Body of pancreas (tissue), 4 donors: ENCODE data around the gene USP25. TPM values are rescaled to one million over a fixed set of nuclear protein-coding genes. Genes with fewer than 3 reads are reported as not detected.

ENCODE experiments used
- ATAC-seq: fragments of 150-250 bp; one replicate; pipeline ENCODE4 v1.9.1; 2016
- DNase-seq, 4 donors: peaks; one replicate each; pipeline ENCODE4 v3.0.0-alpha.2; 2019
- H3K27ac ChIP-seq, 4 donors: fragments of 200-600 bp; sonication (generic); 1 replicate in 3 of 4; 2 replicates in 1 of 4; pipeline versions ENCODE4 v1.5.1 to v1.6.1; 2016 to 2019; ENCODE audit warnings: mild to moderate bottlenecking in 1 of 4, mixed read lengths in 1 of 4, moderate library complexity in 1 of 4
- H3K27me3 ChIP-seq, 2 donors: fragments of 200-600 bp; sonication (generic); one replicate each; pipeline ENCODE4 v1.6.0; 2016; ENCODE audit warnings: mild to moderate bottlenecking in 1 of 2
- H3K36me3 ChIP-seq, 2 donors: fragments of 200-600 bp; sonication (generic); replicated peaks in 1 of 2; 2 replicates each; pipeline ENCODE4 v1.5.1; 2016; ENCODE audit warnings: low read depth in 2 of 2; ENCODE audit not compliant: insufficient read depth in 1 of 2
- H3K4me1 ChIP-seq: fragments of 200-600 bp; sonication (generic); one replicate; pipeline ENCODE4 v1.6.0; 2016
- H3K4me3 ChIP-seq, 2 donors: fragments of 200-600 bp; sonication (generic); 1 replicate in 1 of 2; 2 replicates in 1 of 2; pipeline ENCODE4 v1.5.1; 2016 to 2019
- H3K9me3 ChIP-seq, 3 donors: fragments of 200-600 bp; sonication (generic); 1 replicate in 2 of 3; 2 replicates in 1 of 3; pipeline ENCODE4 v1.5.1; 2016
- CTCF ChIP-seq, 7 experiments: fragments of 450-650 bp in 4 of 7; fragments of 200-600 bp in 3 of 7; sonication (generic) in 3 of 7; IDR thresholded peaks; one replicate each; pipeline ENCODE4 v1.5.1; 2016 to 2019; ENCODE audit warnings: antibody characterized with exemption in 7 of 7
- POLR2A ChIP-seq, 3 donors: fragments of 450-650 bp; IDR thresholded peaks; one replicate each; pipeline ENCODE4 v1.6.1; 2016; ENCODE audit warnings: antibody characterized with exemption in 3 of 3, mild to moderate bottlenecking in 2 of 3
- WGBS, 2 donors: methylation state at CpG; one replicate each; pipeline ENCODE4 v1.1.5; 2017; 5-methylcytosine and 5-hydroxymethylcytosine counted together
- intact Hi-C: fragments of 100-400 bp; cut with DNase I; formaldehyde crosslinking; loops from one replicate; pipeline ENCODE4 v1.15.1; 2023
- total RNA-seq, 2 donors: library from RNA; depleted of rRNA; stranded (reverse); fragments of >200 nt; gene quantifications; one replicate each; pipeline ENCODE4 v1.1.0, GENCODE V29; 2016

Gene USP25
- total RNA-seq, 2 donors from 2014 or later: 31.4 to 37.9 TPM

- ATAC-seq (no peak), DNase-seq (no peak)
- no peaks in the 10 kb centered on the region for H3K9me3 ChIP-seq
- no peaks in the 10 kb centered on the region for H3K36me3 ChIP-seq
- no peaks in the 10 kb centered on the region for H3K4me1 ChIP-seq
- no peak overlapping the region for H3K27ac ChIP-seq
- H3K27me3 ChIP-seq: no peaks in the 10 kb centered on the region
- intact Hi-C loops: no loop called here
- 74 to 83% methylated on average over 8 of the region's 8 CpGs for WGBS, 2 donors
- no peak overlapping the region for H3K4me3 ChIP-seq
- TF ChIP-seq CTCF (IDR thresholded peaks at IDR 0.05) (no peak), POLR2A (IDR thresholded peaks at IDR 0.05) (no peak)
Observed at GRCh38 chr21:15826908-15827601, 97.3 kb downstream of the USP25 start.

GRCh38 chr21:15831497-15831896 is 101.7 kb downstream of the USP25 start:
- no peaks in the 10 kb centered on the region for H3K9me3 ChIP-seq
- no peak for DNase-seq
- no peaks in the 10 kb centered on the region for H3K27me3 ChIP-seq
- no peak for ATAC-seq
- no peak for TF ChIP-seq POLR2A (IDR thresholded peaks at IDR 0.05)
- TF ChIP-seq CTCF (IDR thresholded peaks at IDR 0.05): no peak
- no peaks in the 10 kb centered on the region for H3K4me1 ChIP-seq
- intact Hi-C loops: no loop called here
- no peak overlapping the region for H3K27ac ChIP-seq
- 87 to 89% methylated on average over 4 of the region's 4 CpGs for WGBS, 2 donors
- no peak overlapping the region for H3K4me3 ChIP-seq
- H3K36me3 ChIP-seq: peaks cover 0 to 1% of the 10 kb centered on the region in 2 donors

- WGBS, 2 donors: 71 to 82% methylated on average over 4 of the region's 4 CpGs
- DNase-seq: no peak
- Histone ChIP-seq H3K4me1 (no peaks in the 10 kb centered on the region), H3K27ac (no peak overlapping the region), H3K4me3 (no peak overlapping the region), H3K9me3 (no peaks in the 10 kb centered on the region), H3K36me3 (peaks cover 0 to 3% of the 10 kb centered on the region in 2 donors), H3K27me3 (no peaks in the 10 kb centered on the region)
- no peak for ATAC-seq
- TF ChIP-seq POLR2A (IDR thresholded peaks at IDR 0.05): no peak
- TF ChIP-seq CTCF (IDR thresholded peaks at IDR 0.05): no peak
- intact Hi-C loops: no loop called here
Observed at GRCh38 chr21:15837645-15838044, 107.9 kb downstream of the USP25 start.

- 98 to 100% methylated on average over 2 of the region's 2 CpGs for WGBS, 2 donors
- peaks cover 0 to 5% of the 10 kb centered on the region in 2 donors for H3K36me3 ChIP-seq
- intact Hi-C loops: no loop called here
- H3K4me3 ChIP-seq: no peak overlapping the region
- no peak overlapping the region for H3K27ac ChIP-seq
- TF ChIP-seq POLR2A (IDR thresholded peaks at IDR 0.05) (no peak), CTCF (IDR thresholded peaks at IDR 0.05) (no peak)
- DNase-seq (no peak), ATAC-seq (no peak)
- H3K27me3 ChIP-seq: no peaks in the 10 kb centered on the region
- H3K4me1 ChIP-seq: no peaks in the 10 kb centered on the region
- H3K9me3 ChIP-seq: no peaks in the 10 kb centered on the region
Observed at GRCh38 chr21:15839026-15839425, 109.2 kb downstream of the USP25 start.

GRCh38 chr21:15839601-15840000 is 109.8 kb downstream of the USP25 start:
- Histone ChIP-seq H3K4me1 (no peaks in the 10 kb centered on the region), H3K27me3 (no peaks in the 10 kb centered on the region), H3K27ac (no peak overlapping the region), H3K9me3 (no peaks in the 10 kb centered on the region), H3K36me3 (peaks cover 0 to 3% of the 10 kb centered on the region in 2 donors), H3K4me3 (no peak overlapping the region)
- intact Hi-C loops: no loop called here
- no peak for TF ChIP-seq CTCF (IDR thresholded peaks at IDR 0.05)
- no peak for TF ChIP-seq POLR2A (IDR thresholded peaks at IDR 0.05)
- ATAC-seq: no peak
- 84 to 86% methylated on average over 2 of the region's 2 CpGs for WGBS, 2 donors
- DNase-seq: no peak
